K562 (cell line): ENCODE measurements around the gene PRKAR2B. TPM values are rescaled to one million over a fixed set of nuclear protein-coding genes. Genes with fewer than 3 reads are reported as not detected.

Experiments used
- CHD1 ChIP-seq: fragments of 200-600 bp; sonication (generic); IDR thresholded peaks from one replicate; pipeline ENCODE4 v1.6.1; 2012; ENCODE audit warnings: mild to moderate bottlenecking, moderate library complexity, low read length, inconsistent platforms
- ETV5 ChIP-seq: sonication (generic); formaldehyde crosslinking; IDR thresholded peaks from 2 replicates; pipeline ENCODE4 v1.4.0; 2020; ENCODE audit warnings: low read depth, mild to moderate bottlenecking, missing genetic modification reagents
- GABPB1 ChIP-seq: sonication (generic); formaldehyde crosslinking; IDR thresholded peaks from 2 replicates; pipeline ENCODE4 v1.8.0; 2022; ENCODE audit warnings: mild to moderate bottlenecking, missing genetic modification reagents
- MYNN ChIP-seq, 2 experiments: sonication (generic); formaldehyde crosslinking in 1 of 2; IDR thresholded peaks; 2 replicates each; pipeline versions ENCODE4 v1.5.0 to v1.6.1; 2016 to 2020; ENCODE audit warnings: antibody characterized with exemption in 1 of 2, missing genetic modification reagents in 1 of 2
- NFE2 ChIP-seq: IDR thresholded peaks from 2 replicates; pipeline ENCODE4 v1.6.1; 2014; ENCODE audit warnings: antibody characterized with exemption, low read depth
- PML ChIP-seq: IDR thresholded peaks from 2 replicates; pipeline ENCODE4 v1.6.1; 2012; ENCODE audit warnings: low read length, inconsistent platforms
- PURB ChIP-seq: sonication (generic); formaldehyde crosslinking; IDR thresholded peaks from 2 replicates; pipeline ENCODE4 v1.9.0; 2021; ENCODE audit warnings: low read depth, mild to moderate bottlenecking, missing genetic modification reagents
- RBM15 ChIP-seq: fragments of 200-400 bp; formaldehyde crosslinking; IDR thresholded peaks from 2 replicates; pipeline ENCODE4 v1.6.1; 2018; ENCODE audit warnings: mild to moderate bottlenecking, low read length, moderate library complexity; ENCODE audit not compliant: insufficient read depth
- SMAD2 ChIP-seq: fragments of 150-350 bp; IDR thresholded peaks from 2 replicates; pipeline ENCODE4 v1.6.1; 2014; ENCODE audit warnings: low read depth, mild to moderate bottlenecking, low read length
- SMAD3 ChIP-seq: fragments of 450-650 bp; formaldehyde crosslinking; conservative IDR thresholded peaks from 2 replicates; pipeline ENCODE4 v1.4.0; 2020; ENCODE audit warnings: mild to moderate bottlenecking
- SMARCE1 ChIP-seq: fragments of 450-650 bp; IDR thresholded peaks from 2 replicates; pipeline ENCODE4 v1.7.1; 2016; ENCODE audit warnings: mild to moderate bottlenecking
- TARDBP ChIP-seq: fragments of 450-650 bp; IDR thresholded peaks from 2 replicates; pipeline ENCODE4 v1.6.1; 2016
- TBL1XR1 ChIP-seq, 2 experiments: IDR thresholded peaks; 2 replicates each; pipeline ENCODE4 v1.6.1; 2012; ENCODE audit warnings: improper control_type of control experiment in 2 of 2, low read length in 2 of 2, mild to moderate bottlenecking in 1 of 2
- ZBTB1 ChIP-seq: sonication (generic); formaldehyde crosslinking; IDR thresholded peaks from 2 replicates; pipeline ENCODE4 v1.8.1; 2023; ENCODE audit warnings: missing genetic modification reagents, low read depth, mild to moderate bottlenecking, borderline replicate concordance
- ZFX ChIP-seq: sonication (generic); formaldehyde crosslinking; IDR thresholded peaks from 2 replicates; pipeline ENCODE4 v1.8.0; 2022; ENCODE audit warnings: mild to moderate bottlenecking, missing genetic modification reagents, moderate library complexity
- ZNF253 ChIP-seq: fragments of 250-450 bp; sonication (Bioruptor Pico); conservative IDR thresholded peaks from 2 replicates; pipeline ENCODE4 v1.6.1; 2021; ENCODE audit warnings: mild to moderate bottlenecking
- ZNF584 ChIP-seq: fragments of 200-800 bp; sonication (Bioruptor generic); IDR thresholded peaks from 2 replicates; pipeline ENCODE4 v1.6.1; 2016; ENCODE audit warnings: low read depth, mild to moderate bottlenecking, missing genetic modification characterization, missing compliant biosample characterization
- polyA plus RNA-seq, 8 experiments: library from polyadenylated mRNA; depleted of rRNA in 4 of 8; stranded (reverse) in 5 of 8; unstranded in 3 of 8; fragments of >200 nt; fragmentation: Nextera tagmentation in 2 of 8; fragmentation: Illumina TruSeq in 1 of 8; extraction: Ambion mirVana in 2 of 8; extraction: Trizol in 1 of 8; gene quantifications; 2 replicates each; pipeline versions ENCODE4 v1.2.1 to v1.2.3, GENCODE V29; 2011 to 2014; ENCODE audit warnings: inconsistent platforms in 1 of 8, missing spikeins in 1 of 8
- total RNA-seq, 7 experiments: library from RNA; depleted of rRNA in 6 of 7; stranded (reverse); fragments of >200 nt in 6 of 7; fragmentation: Illumina TruSeq in 2 of 7; extraction: Trizol in 2 of 7; gene quantifications; 2 replicates each; pipeline versions ENCODE4 v1.2.1 to v1.2.3, GENCODE V29; 2011 to 2021; ENCODE audit warnings: low replicate concordance in 1 of 7
- TF ChIP-seq, protein P1 (sequence below): fragments of 250-450 bp; sonication (Bioruptor Pico); IDR thresholded peaks from 2 replicates; pipeline ENCODE4 v1.8.0; 2022; ENCODE audit warnings: inconsistent platforms
- TF ChIP-seq, protein P2 (sequence below): fragments of 250-450 bp; sonication (Bioruptor Pico); IDR thresholded peaks from 2 replicates; pipeline ENCODE4 v1.5.0; 2021; ENCODE audit warnings: mild to moderate bottlenecking, moderate library complexity
- TF ChIP-seq, protein P3 (sequence below): fragments of 250-450 bp; sonication (Bioruptor Pico); IDR thresholded peaks from 2 replicates; pipeline ENCODE4 v1.4.0; 2020; ENCODE audit warnings: mild to moderate bottlenecking, moderate library complexity

Gene PRKAR2B
- total and polyA plus RNA-seq, 9 of the 15 experiments (the other 6 are each of a cell fraction or from before 2014, with no cell fraction given): 59.0 to 173 (median 129) TPM

DNA sequence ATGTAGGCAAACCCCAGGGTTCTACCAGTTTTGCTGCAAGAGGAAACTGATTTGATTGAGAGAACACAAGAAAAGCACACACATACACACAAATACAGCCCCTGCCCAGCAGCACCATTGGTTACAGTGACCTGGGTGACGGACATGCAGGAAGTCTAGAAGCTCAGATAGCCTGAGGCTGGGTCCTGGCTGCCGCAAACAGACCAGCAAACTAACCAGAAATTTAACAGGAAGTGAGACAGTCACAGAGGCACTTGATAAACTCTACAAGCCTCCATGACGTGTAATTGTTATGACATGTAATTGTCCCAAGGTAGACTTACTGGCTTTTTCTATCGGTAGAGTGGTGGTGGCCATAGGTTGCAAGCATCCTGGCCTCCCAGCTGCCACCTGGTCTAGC lies 58.9 kb downstream of the PRKAR2B start (continued):
- TF ChIP-seq ETV5 (CRISPR knock-in tag) (0 out of 2 replicates have a peak, but pooled peaks have one; percentile 55), ZFX (CRISPR knock-in tag) (no peak), TBL1XR1 (IDR thresholded peaks at IDR 0.05; ENCODE audit: low read length in 2 of 2) (peak in 1 of 2 experiments; percentile 21; a peak in 1 of 4 replicates), TARDBP (no peak), PML (no peak), PURB (CRISPR knock-in tag) (no peak), RBM15 (no peak), SMAD3 (no peak), CHD1 (no peak), ZBTB1 (0 out of 2 replicates have a peak, but pooled peaks have one; percentile 47), ZNF253 (CRISPR knock-in tag) (no peak), GABPB1 (CRISPR knock-in tag) (peak; percentile 88), ZNF584 (CRISPR knock-in tag) (0 out of 2 replicates have a peak, but pooled peaks have one; percentile 48), SMARCE1 (no peak), NFE2 (0 out of 2 replicates have a peak, but pooled peaks have one; percentile 5), SMAD2 (no peak), MYNN (IDR thresholded peaks at IDR 0.05) (peak; percentile 93), MYNN (CRISPR knock-in tag; IDR thresholded peaks at IDR 0.05) (no peak)
- TF ChIP-seq, protein P1, sequence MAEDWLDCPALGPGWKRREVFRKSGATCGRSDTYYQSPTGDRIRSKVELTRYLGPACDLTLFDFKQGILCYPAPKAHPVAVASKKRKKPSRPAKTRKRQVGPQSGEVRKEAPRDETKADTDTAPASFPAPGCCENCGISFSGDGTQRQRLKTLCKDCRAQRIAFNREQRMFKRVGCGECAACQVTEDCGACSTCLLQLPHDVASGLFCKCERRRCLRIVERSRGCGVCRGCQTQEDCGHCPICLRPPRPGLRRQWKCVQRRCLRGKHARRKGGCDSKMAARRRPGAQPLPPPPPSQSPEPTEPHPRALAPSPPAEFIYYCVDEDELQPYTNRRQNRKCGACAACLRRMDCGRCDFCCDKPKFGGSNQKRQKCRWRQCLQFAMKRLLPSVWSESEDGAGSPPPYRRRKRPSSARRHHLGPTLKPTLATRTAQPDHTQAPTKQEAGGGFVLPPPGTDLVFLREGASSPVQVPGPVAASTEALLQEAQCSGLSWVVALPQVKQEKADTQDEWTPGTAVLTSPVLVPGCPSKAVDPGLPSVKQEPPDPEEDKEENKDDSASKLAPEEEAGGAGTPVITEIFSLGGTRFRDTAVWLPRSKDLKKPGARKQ (CRISPR knock-in tag): no peak
- TF ChIP-seq, protein P2, sequence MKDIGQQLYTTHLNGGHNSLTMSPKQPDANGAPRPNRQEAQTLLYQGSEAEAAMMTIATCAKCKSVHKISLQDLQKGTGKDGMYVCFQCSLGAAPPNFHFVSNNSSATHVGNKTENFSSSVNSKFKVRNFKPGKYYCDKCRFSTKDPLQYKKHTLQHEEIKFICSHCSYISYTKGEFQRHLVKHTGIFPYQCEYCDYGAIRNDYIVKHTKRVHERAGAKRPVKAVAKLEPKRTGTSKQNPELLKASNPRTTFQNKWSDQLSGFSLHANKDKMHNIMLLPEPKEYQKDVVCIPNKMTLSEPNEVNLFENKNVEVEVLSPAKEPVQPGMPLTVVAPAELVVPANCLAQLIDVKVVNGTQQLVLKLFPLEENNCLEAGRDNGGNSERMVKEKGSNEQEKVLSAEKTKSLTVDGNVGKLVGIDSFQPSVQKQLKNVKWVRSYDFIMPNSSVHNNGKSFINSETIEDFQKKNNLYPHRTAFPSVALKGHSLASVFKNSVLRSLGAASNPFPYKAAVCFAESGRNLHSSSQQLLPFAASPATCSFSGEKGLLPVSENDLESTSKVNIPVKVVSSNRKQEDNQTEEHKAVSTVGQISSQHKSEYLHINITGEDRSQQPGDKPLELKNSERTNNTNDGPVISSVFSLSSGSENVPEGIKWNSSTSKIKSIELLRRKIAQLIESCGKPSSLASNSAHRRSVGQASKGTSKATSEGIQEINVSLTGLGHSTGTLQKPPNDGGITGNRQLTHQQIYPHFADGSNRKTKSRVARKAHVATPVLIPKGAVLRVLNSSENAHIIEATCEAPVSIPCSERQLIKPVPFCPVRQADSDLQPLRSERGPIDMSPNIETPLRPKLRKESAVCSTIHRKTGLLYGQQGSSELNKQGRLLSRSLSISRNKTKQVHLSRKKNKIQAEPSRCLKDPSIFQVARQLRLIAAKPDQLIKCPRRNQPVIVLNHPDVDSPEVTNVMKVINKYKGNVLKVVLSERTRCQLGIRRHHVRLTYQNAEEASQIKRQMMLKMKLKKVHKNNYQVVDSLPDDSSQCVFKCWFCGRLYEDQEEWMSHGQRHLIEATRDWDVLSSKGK (CRISPR knock-in tag): no peak
- TF ChIP-seq, protein P3, sequence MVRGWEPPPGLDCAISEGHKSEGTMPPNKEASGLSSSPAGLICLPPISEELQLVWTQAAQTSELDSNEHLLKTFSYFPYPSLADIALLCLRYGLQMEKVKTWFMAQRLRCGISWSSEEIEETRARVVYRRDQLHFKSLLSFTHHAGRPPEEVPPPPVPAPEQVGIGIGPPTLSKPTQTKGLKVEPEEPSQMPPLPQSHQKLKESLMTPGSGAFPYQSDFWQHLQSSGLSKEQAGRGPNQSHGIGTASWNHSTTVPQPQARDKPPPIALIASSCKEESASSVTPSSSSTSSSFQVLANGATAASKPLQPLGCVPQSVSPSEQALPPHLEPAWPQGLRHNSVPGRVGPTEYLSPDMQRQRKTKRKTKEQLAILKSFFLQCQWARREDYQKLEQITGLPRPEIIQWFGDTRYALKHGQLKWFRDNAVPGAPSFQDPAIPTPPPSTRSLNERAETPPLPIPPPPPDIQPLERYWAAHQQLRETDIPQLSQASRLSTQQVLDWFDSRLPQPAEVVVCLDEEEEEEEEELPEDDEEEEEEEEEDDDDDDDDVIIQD (CRISPR knock-in tag): no peak
